GM12864 (cell line): ENCODE measurements around the gene WDR3.

Source experiments
- DNase-seq: peaks from one replicate; pipeline ENCODE4 v3.0.0-alpha.2; 2011; ENCODE audit warnings: low read depth
- H3K4me3 ChIP-seq: 2 replicates; pipeline ENCODE4 v1.5.1; 2011; ENCODE audit warnings: mild to moderate bottlenecking, low read depth, low read length, control low read depth
- CTCF ChIP-seq: IDR thresholded peaks from 2 replicates; pipeline ENCODE4 v1.5.1; 2011; ENCODE audit warnings: low read depth, mild to moderate bottlenecking, moderate library complexity, low read length, control low read depth, inconsistent platforms; ENCODE audit errors: missing control alignments

Gene WDR3

DNA sequence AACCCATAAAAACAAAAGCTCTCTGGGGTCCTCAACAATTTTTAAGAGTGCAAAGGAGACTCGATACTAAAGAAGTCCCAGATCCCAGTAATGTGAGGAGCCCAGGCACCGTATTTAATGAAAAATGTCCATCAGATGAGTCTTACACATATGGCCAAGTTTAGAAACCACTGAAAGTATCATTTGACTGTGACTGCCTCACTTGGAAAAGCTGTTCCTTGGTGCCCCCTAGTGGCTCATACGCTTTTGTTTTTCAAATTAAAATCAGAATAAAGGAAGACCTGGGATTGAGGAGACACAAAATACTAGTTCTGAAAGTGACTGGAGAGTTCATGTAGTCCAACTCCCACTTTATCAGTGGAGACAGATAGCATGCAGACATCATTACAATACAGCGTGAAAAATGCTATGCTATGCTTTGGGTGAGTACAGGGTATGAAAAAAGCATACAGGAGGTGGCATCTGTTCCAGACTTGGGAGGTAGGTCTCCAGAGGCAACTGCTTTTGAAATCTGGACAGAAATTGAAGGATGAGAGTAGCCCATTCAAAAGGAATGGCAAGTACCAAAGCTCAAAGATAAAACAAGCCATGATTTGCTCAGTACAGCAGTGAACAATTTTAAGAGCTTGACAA lies 33.9 kb upstream of the WDR3 start:
- H3K4me3 ChIP-seq, result no peak overlapping the region
- peak; percentile 64 for DNase-seq
- peak; percentile 73 for TF ChIP-seq CTCF

GRCh38 chr1:117897551-117897950 lies 32.0 kb upstream of the WDR3 start:
- DNase-seq, result no peak
- H3K4me3 ChIP-seq, result no peak overlapping the region
- no peak for TF ChIP-seq CTCF

DNA sequence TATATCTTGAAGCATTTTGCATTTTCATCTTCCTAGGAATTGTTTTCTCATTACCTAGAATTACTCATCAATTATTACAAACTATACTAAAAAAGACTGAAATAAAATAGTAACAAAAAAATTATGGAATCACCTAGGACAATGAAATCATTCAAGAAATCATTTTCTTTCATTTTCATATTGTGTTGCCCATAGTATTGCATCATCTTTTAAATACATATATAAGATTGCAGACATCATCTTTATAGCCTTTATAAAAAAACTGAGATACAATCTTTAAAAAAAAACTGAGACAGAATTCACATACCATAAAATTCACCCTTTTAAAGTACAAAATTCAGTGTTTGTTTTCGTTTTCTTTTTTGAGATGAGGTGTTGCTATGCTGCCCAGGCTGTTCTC lies 29.7 kb upstream of the WDR3 start:
- no peak for TF ChIP-seq CTCF
- H3K4me3 ChIP-seq, result no peak overlapping the region
- DNase-seq, result no peak

- DNase-seq, result no peak
- TF ChIP-seq CTCF, result no peak
- H3K4me3 ChIP-seq, result no peak overlapping the region
These were observed 26.6 kb upstream of the WDR3 start for GRCh38 chr1:117902944-117903343.

GRCh38 chr1:117904485-117904884 lies 25.1 kb upstream of the WDR3 start:
- no peak overlapping the region for H3K4me3 ChIP-seq
- TF ChIP-seq CTCF, result no peak
- no peak for DNase-seq

- TF ChIP-seq CTCF, result no peak
- no peak for DNase-seq
- H3K4me3 ChIP-seq, result no peak overlapping the region
These were observed 24.5 kb upstream of the WDR3 start for GRCh38 chr1:117905019-117905418.

DNA sequence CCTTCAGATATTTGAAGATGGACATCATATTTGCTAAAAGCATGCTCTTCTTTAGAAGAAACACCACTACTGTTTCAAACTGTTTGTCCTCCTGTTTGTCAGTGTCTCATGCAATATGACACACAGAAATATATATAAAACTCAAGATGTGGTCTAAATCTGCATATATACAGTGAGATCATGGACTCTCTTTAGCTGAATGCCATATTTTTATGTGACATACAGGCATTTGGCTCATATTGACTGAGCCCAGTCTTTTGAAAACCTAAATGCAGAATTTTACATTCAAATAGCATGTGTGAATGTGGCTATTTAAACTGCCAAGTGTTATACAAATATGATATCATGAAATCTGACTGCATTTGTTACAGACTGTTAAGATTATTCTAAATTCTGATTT lies 18.5 kb upstream of the WDR3 start:
- no peak overlapping the region for H3K4me3 ChIP-seq
- no peak for DNase-seq
- no peak for TF ChIP-seq CTCF
